K562 (cell line): ENCODE results near the gene PIP4K2A. TPM values are rescaled to one million over a fixed set of nuclear protein-coding genes. Genes with fewer than 3 reads are reported as not detected.

Experiments
- ATAC-seq: fragments of 200-7000 bp; cut with Tn5 transposase; 3 replicates; pipeline ENCODE4 v1.9.1; 2020; ENCODE audit warnings: moderate library complexity
- BruUV-seq: library from RNA; stranded (reverse); fragments of 400-500 nt; replicated peaks from 2 replicates; lab custom pipeline; 2021; lab: Mats Ljungman, UMichigan
- CTCF ChIA-PET: fragments of 300-600 bp; formaldehyde crosslinking; extraction: SDS; loops from one replicate; lab custom pipeline; 2021; ENCODE audit warnings: low intra/inter-chr PET ratio; lab: Yijun Ruan, JAX
- POLR2A ChIA-PET: fragments of 300-600, 350-650 bp; sonication (Branson Sonifier 250); formaldehyde crosslinking; extraction: SDS; loops from one replicate; lab custom pipeline; 2021; ENCODE audit warnings: antibody characterized with exemption, inconsistent platforms; lab: Yijun Ruan, JAX
- DNase-seq, 4 experiments: peaks; one replicate each; pipeline versions ENCODE4 v3.0.0 to v3.0.0-alpha.2; 2011 to 2018; ENCODE audit warnings: low spot score in 3 of 4, mixed read lengths in 3 of 4; ENCODE audit errors: extremely low read depth in 1 of 4
- FAIRE-seq: peaks from 2 replicates; lab custom pipeline; 2011; peaks lifted over from hg19 to GRCh38; lab: Jason Lieb, UNC
- H2AFZ ChIP-seq: 2 replicates; pipeline ENCODE4 v1.6.0; 2011; ENCODE audit warnings: low read depth, low read length, control low read depth, inconsistent platforms
- H3K27ac ChIP-seq: fragments of 200-600 bp; 3 replicates; pipeline ENCODE4 v1.8.0; 2011; ENCODE audit warnings: low read depth, mild to moderate bottlenecking, control low read depth, inconsistent platforms, low read length, moderate library complexity, mixed read lengths; ENCODE audit errors: extremely low read depth
- H3K27me3 ChIP-seq, 2 experiments: fragments of 300-600 bp in 1 of 2; 2 replicates in 1 of 2; 3 replicates in 1 of 2; pipeline versions ENCODE4 v1.6.0 to v1.8.0; 2011; ENCODE audit warnings: inconsistent platforms in 2 of 2, low read length in 2 of 2, mild to moderate bottlenecking in 1 of 2, mixed read lengths in 1 of 2, moderate library complexity in 1 of 2; ENCODE audit not compliant: control insufficient read depth in 2 of 2, insufficient read depth in 2 of 2
- H3K36me3 ChIP-seq: fragments of 300-600 bp; 3 replicates; pipeline ENCODE4 v1.8.0; 2011; ENCODE audit warnings: mild to moderate bottlenecking, low read length, inconsistent platforms; ENCODE audit not compliant: control insufficient read depth, insufficient read depth
- H3K4me1 ChIP-seq, 2 experiments: fragments of 200-600 bp in 1 of 2; replicated peaks in 1 of 2; 2 replicates in 1 of 2; 3 replicates in 1 of 2; pipeline versions ENCODE4 v1.5.1 to v1.8.0; 2011; ENCODE audit warnings: inconsistent platforms in 2 of 2, low read length in 2 of 2, mild to moderate bottlenecking in 1 of 2, mixed read lengths in 1 of 2, moderate library complexity in 1 of 2; ENCODE audit not compliant: control insufficient read depth in 2 of 2, insufficient read depth in 2 of 2
- H3K4me2 ChIP-seq: 2 replicates; pipeline ENCODE4 v1.6.1; 2011; ENCODE audit warnings: low read length, control low read depth, inconsistent platforms, mixed read lengths; ENCODE audit not compliant: insufficient read depth
- H3K4me3 ChIP-seq: fragments of 200-600 bp; sonication (generic), shearing (Covaris generic); 2 replicates; pipeline ENCODE4 v1.5.1; 2016; ENCODE audit warnings: control low read depth, inconsistent platforms
- H3K79me2 ChIP-seq: fragments of 200-600 bp; 3 replicates; pipeline ENCODE4 v1.8.0; 2011; ENCODE audit warnings: low read length, inconsistent platforms; ENCODE audit not compliant: control insufficient read depth, insufficient read depth
- H3K9ac ChIP-seq, 2 experiments: 2 replicates each; pipeline versions ENCODE4 v1.6.0 to v1.6.1; 2011; ENCODE audit warnings: low read depth in 2 of 2, low read length in 2 of 2, control low read depth in 1 of 2, inconsistent platforms in 1 of 2, mild to moderate bottlenecking in 1 of 2, mixed read lengths in 1 of 2; ENCODE audit not compliant: insufficient read depth in 1 of 2
- H3K9me1 ChIP-seq: one replicate; pipeline ENCODE4 v1.6.0; 2011; ENCODE audit warnings: inconsistent platforms, mild to moderate bottlenecking, low read length, moderate library complexity; ENCODE audit not compliant: control insufficient read depth, insufficient read depth
- H3K9me3 ChIP-seq: replicated peaks from 2 replicates; pipeline ENCODE4 v1.5.1; 2011; ENCODE audit warnings: low read depth, low read length, inconsistent platforms; ENCODE audit not compliant: control insufficient read depth, insufficient read depth
- H4K20me1 ChIP-seq: replicated peaks from 2 replicates; pipeline ENCODE4 v1.6.1; 2011; ENCODE audit warnings: low read length, inconsistent platforms, mixed read lengths; ENCODE audit not compliant: control insufficient read depth, insufficient read depth
- FOXP4 ChIP-seq: sonication (generic); formaldehyde crosslinking; IDR thresholded peaks from 2 replicates; pipeline ENCODE4 v1.8.0; 2022; ENCODE audit warnings: mild to moderate bottlenecking, missing genetic modification reagents, borderline replicate concordance
- GABPB2 ChIP-seq: fragments of 250-450 bp; sonication (Bioruptor Pico); conservative IDR thresholded peaks from 2 replicates; pipeline ENCODE4 v1.5.1; 2021; ENCODE audit warnings: mild to moderate bottlenecking
- STAT5B ChIP-seq: fragments of 250-450 bp; sonication (Bioruptor Pico); IDR thresholded peaks from 2 replicates; pipeline ENCODE4 v1.8.0; 2021; ENCODE audit warnings: mild to moderate bottlenecking, inconsistent platforms
- ZBTB7A ChIP-seq: IDR thresholded peaks from 2 replicates; pipeline ENCODE4 v1.6.1; 2011; ENCODE audit warnings: low read depth, mild to moderate bottlenecking, low read length, moderate library complexity, borderline replicate concordance; ENCODE audit not compliant: control insufficient read depth
- ZNF217 ChIP-seq: sonication (generic); formaldehyde crosslinking; IDR thresholded peaks from 2 replicates; pipeline ENCODE4 v1.8.0; 2022; ENCODE audit warnings: mild to moderate bottlenecking, missing genetic modification reagents
- ZNF561 ChIP-seq: fragments of 450-650 bp; formaldehyde crosslinking; conservative IDR thresholded peaks from 2 replicates; pipeline ENCODE4 v1.4.0; 2020; ENCODE audit warnings: mild to moderate bottlenecking, moderate library complexity
- WGBS: fragments of 100-300 bp; shearing (Covaris generic); methylation state at CpG from one replicate; pipeline ENCODE4 v1.1.6; 2016; ENCODE audit warnings: low coverage, mixed read lengths; ENCODE audit not compliant: insufficient coverage; ENCODE audit errors: missing lambda C conversion rate; 5-methylcytosine and 5-hydroxymethylcytosine counted together
- in situ Hi-C: fragments of 300-500 bp; cut with MboI; formaldehyde crosslinking; loops from 4 replicates; pipeline ENCODE4 v1.15.0; 2018; ENCODE audit warnings: inconsistent platforms, mixed read lengths
- intact Hi-C: fragments of 100-400 bp; cut with micrococcal nuclease; formaldehyde crosslinking; loops from 2 replicates; pipeline ENCODE4 v1.14.2; 2022
- polyA plus RNA-seq, 8 experiments: library from polyadenylated mRNA; depleted of rRNA in 4 of 8; stranded (reverse) in 5 of 8; unstranded in 3 of 8; fragments of >200 nt; fragmentation: Nextera tagmentation in 2 of 8; fragmentation: Illumina TruSeq in 1 of 8; extraction: Ambion mirVana in 2 of 8; extraction: Trizol in 1 of 8; gene quantifications; 2 replicates each; pipeline versions ENCODE4 v1.2.1 to v1.2.3, GENCODE V29; 2011 to 2014; ENCODE audit warnings: inconsistent platforms in 1 of 8, missing spikeins in 1 of 8
- total RNA-seq, 7 experiments: library from RNA; depleted of rRNA in 6 of 7; stranded (reverse); fragments of >200 nt in 6 of 7; fragmentation: Illumina TruSeq in 2 of 7; extraction: Trizol in 2 of 7; gene quantifications; 2 replicates each; pipeline versions ENCODE4 v1.2.1 to v1.2.3, GENCODE V29; 2011 to 2021; ENCODE audit warnings: low replicate concordance in 1 of 7

Gene PIP4K2A
- total and polyA plus RNA-seq, 9 of the 15 experiments (the other 6 are each of a cell fraction or from before 2014, with no cell fraction given) = 35.6 to 117 (median 71.9) TPM

- H3K79me2 ChIP-seq = peaks cover 96% of the 10 kb centered on the region
- in situ Hi-C loops (no loop called here), intact Hi-C loops (no loop called here)
- no peaks in the 10 kb centered on the region for H3K9me3 ChIP-seq
- FAIRE-seq (no peak), ATAC-seq (no peak), DNase-seq (no peak)
- H3K27me3 ChIP-seq = no peaks in the 10 kb centered on the region
- no peak for TF ChIP-seq STAT5B (CRISPR knock-in tag)
- TF ChIP-seq ZNF217 (CRISPR knock-in tag) = no peak
- no peak for TF ChIP-seq GABPB2 (CRISPR knock-in tag)
- no peak for TF ChIP-seq ZNF561 (CRISPR knock-in tag)
- TF ChIP-seq ZBTB7A = no peak
- TF ChIP-seq FOXP4 (CRISPR knock-in tag) = no peak
- no peaks in the 10 kb centered on the region; the same call in 2 of the 3 replicates for H3K36me3 ChIP-seq
- ChIA-PET CTCF (no interaction called here), POLR2A (interaction anchor here (0.7 to 1.3 kb wide), 2 partner anchors 8 to 583 kb away, joined by 3 to 6 read pairs; no protein-coding TSS in a partner anchor)
- H4K20me1 ChIP-seq = peaks cover 4% of the 10 kb centered on the region
- 89% methylated on average over 1 of the region's 1 CpG for WGBS
- no peak overlapping the region for H3K27ac ChIP-seq
- peaks cover 3 to 17% of the 10 kb centered on the region in 2 experiments for H3K4me1 ChIP-seq
- no peak overlapping the region for H2AFZ ChIP-seq
- no TSS peak for BruUV-seq
- H3K9ac ChIP-seq = no peak overlapping the region
- no peak overlapping the region for H3K4me3 ChIP-seq
- H3K9me1 ChIP-seq = peaks cover 1% of the 10 kb centered on the region
- H3K4me2 ChIP-seq = no peak overlapping the region
Observed at GRCh38 chr10:22638863-22639262, 75.5 kb downstream of the PIP4K2A start.
